Smooth muscle cell (in vitro differentiated cells): ENCODE measurements around the gene PIGQ. TPM values are rescaled to one million over a fixed set of nuclear protein-coding genes. Genes with fewer than 3 reads are reported as not detected.

Experiments used
- DNase-seq: peaks from one replicate; lab custom pipeline; 2025; ENCODE audit not compliant: unreplicated experiment; lab: John Stamatoyannopoulos, UW
- H2AFZ ChIP-seq: fragments of 200-600 bp; sonication (generic); 2 replicates; pipeline ENCODE4 v1.6.0; 2016; ENCODE audit warnings: antibody characterized with exemption, low read depth, mild to moderate bottlenecking
- H3F3A ChIP-seq: fragments of 200-600 bp; sonication (generic); 2 replicates; pipeline ENCODE4 v1.6.0; 2017; ENCODE audit warnings: antibody characterized with exemption, low read depth
- H3K27ac ChIP-seq: fragments of 200-600 bp; sonication (generic); 2 replicates; pipeline ENCODE4 v1.5.1; 2016; ENCODE audit warnings: low read depth, mild to moderate bottlenecking
- H3K27me3 ChIP-seq: fragments of 200-600 bp; sonication (generic); 2 replicates; pipeline ENCODE4 v1.6.1; 2016; ENCODE audit warnings: low read depth, mild to moderate bottlenecking
- H3K36me3 ChIP-seq: fragments of 200-600 bp; sonication (generic); 2 replicates; pipeline ENCODE4 v1.5.1; 2016; ENCODE audit warnings: low read depth
- H3K4me1 ChIP-seq: fragments of 200-600 bp; sonication (generic); 2 replicates; pipeline ENCODE4 v1.5.1; 2016; ENCODE audit warnings: low read depth
- H3K4me2 ChIP-seq: fragments of 200-600 bp; sonication (generic); 2 replicates; pipeline ENCODE4 v1.6.0; 2016; ENCODE audit warnings: mild to moderate bottlenecking
- H3K4me3 ChIP-seq: fragments of 200-600 bp; sonication (generic); 2 replicates; pipeline ENCODE4 v1.5.1; 2016; ENCODE audit warnings: mild to moderate bottlenecking
- H3K79me2 ChIP-seq: fragments of 200-600 bp; sonication (generic); 2 replicates; pipeline ENCODE4 v1.6.0; 2016; ENCODE audit warnings: low read depth, mild to moderate bottlenecking
- H3K9ac ChIP-seq: fragments of 200-600 bp; sonication (generic); 2 replicates; pipeline ENCODE4 v1.6.0; 2016; ENCODE audit warnings: low read depth
- H3K9me3 ChIP-seq: fragments of 200-600 bp; sonication (generic); replicated peaks from 2 replicates; pipeline ENCODE4 v1.5.1; 2016; ENCODE audit warnings: low read depth
- H4K20me1 ChIP-seq: fragments of 200-600 bp; sonication (generic); 2 replicates; pipeline ENCODE4 v1.6.0; 2016; ENCODE audit warnings: low read depth
- CTCF ChIP-seq: fragments of 200-600 bp; sonication (generic); IDR thresholded peaks from 2 replicates; pipeline ENCODE4 v1.5.1; 2017; ENCODE audit warnings: borderline replicate concordance, mild to moderate bottlenecking, antibody characterized with exemption; ENCODE audit not compliant: insufficient read depth, poor library complexity, severe bottlenecking
- WGBS: methylation state at CpG from one replicate; pipeline ENCODE4 v1.1.7; 2016; ENCODE audit warnings: low lambda C conversion rate; 5-methylcytosine and 5-hydroxymethylcytosine counted together
- polyA plus RNA-seq: library from polyadenylated mRNA; unstranded; fragments of >200 nt; fragmentation: Nextera tagmentation; extraction: Ambion mirVana; gene quantifications from 2 replicates; pipeline ENCODE4 v1.2.1, GENCODE V29; 2016
- total RNA-seq: library from RNA; depleted of rRNA; stranded (reverse); fragments of >200 nt; gene quantifications from 2 replicates; pipeline ENCODE4 v1.2.3, GENCODE V29; 2014

The PIGQ gene
- total and polyA plus RNA-seq, 2 experiments from 2014 or later, result 21.0 to 45.7 TPM

GRCh38 chr16:619476-620100 lies 49.8 kb downstream of the PIGQ start:
- Histone ChIP-seq H3F3A (no peaks in the 10 kb centered on the region), H3K4me2 (no peak overlapping the region), H3K9ac (no peak overlapping the region), H3K4me3 (no peak overlapping the region), H3K9me3 (no peaks in the 10 kb centered on the region), H3K27ac (no peak overlapping the region), H4K20me1 (peaks cover 62% of the 10 kb centered on the region), H2AFZ (no peak overlapping the region), H3K27me3 (no peaks in the 10 kb centered on the region), H3K36me3 (no peaks in the 10 kb centered on the region), H3K4me1 (peaks cover 6% of the 10 kb centered on the region), H3K79me2 (peaks cover 3% of the 10 kb centered on the region)
- DNase-seq, result no peak
- WGBS, result 94% methylated on average over 20 of the region's 20 CpGs
- no peak for TF ChIP-seq CTCF

GRCh38 chr16:620700-621525 lies 51.1 kb downstream of the PIGQ start:
- Histone ChIP-seq H3F3A (no peaks in the 10 kb centered on the region), H3K4me1 (peaks cover 6% of the 10 kb centered on the region), H3K79me2 (peaks cover 3% of the 10 kb centered on the region), H3K27ac (no peak overlapping the region), H4K20me1 (peaks cover 49% of the 10 kb centered on the region), H2AFZ (no peak overlapping the region), H3K27me3 (no peaks in the 10 kb centered on the region), H3K4me2 (no peak overlapping the region), H3K36me3 (no peaks in the 10 kb centered on the region), H3K9ac (no peak overlapping the region), H3K9me3 (no peaks in the 10 kb centered on the region), H3K4me3 (no peak overlapping the region)
- WGBS, result 93% methylated on average over 26 of the region's 41 CpGs
- no peak for DNase-seq
- no peak for TF ChIP-seq CTCF

- WGBS, result 88% methylated on average over 21 of the region's 21 CpGs
- H3K27me3 ChIP-seq, result no peaks in the 10 kb centered on the region
- no peak for DNase-seq
- peak overlapping the region; percentile 60 for H3K4me2 ChIP-seq
- H3K36me3 ChIP-seq, result no peaks in the 10 kb centered on the region
- H3K9ac ChIP-seq, result no peak overlapping the region
- no peaks in the 10 kb centered on the region for H3K79me2 ChIP-seq
- H3K4me3 ChIP-seq, result no peak overlapping the region
- H3K4me1 ChIP-seq, result peaks cover 6% of the 10 kb centered on the region
- peak overlapping the region; percentile 94 for H3K27ac ChIP-seq
- H4K20me1 ChIP-seq, result peaks cover 44% of the 10 kb centered on the region
- TF ChIP-seq CTCF, result no peak
- no peaks in the 10 kb centered on the region for H3F3A ChIP-seq
- no peak overlapping the region for H2AFZ ChIP-seq
- H3K9me3 ChIP-seq, result no peaks in the 10 kb centered on the region
These were observed 51.8 kb downstream of the PIGQ start for GRCh38 chr16:621526-622105.
